Measurements from ENCODE around the gene GLB1L2.

The GLB1L2 gene

DNA sequence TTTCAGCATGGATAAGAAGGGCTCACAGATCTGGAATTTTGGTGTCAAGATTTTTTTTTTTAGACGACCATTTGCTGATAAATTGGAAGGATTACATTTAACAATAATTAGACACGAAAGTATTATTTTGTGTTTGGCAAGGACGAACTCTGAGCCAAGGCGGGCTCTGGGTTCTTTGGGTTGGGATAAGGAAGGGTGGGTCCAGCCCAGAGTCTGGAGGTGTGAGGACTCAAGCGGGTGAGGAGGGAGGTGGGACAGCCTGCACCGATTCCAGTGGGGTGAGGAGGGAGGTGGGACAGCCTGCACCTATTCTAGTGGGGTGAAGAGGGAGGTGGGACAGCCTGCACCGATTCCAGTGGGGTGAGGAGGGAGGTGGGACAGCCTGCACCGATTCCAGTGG lies 76.1 kb downstream of the GLB1L2 start:
- DNase-seq: no peak

- no peak for DNase-seq
These were observed 78.0 kb downstream of the GLB1L2 start for GRCh38 chr11:134409552-134410429.

DNA sequence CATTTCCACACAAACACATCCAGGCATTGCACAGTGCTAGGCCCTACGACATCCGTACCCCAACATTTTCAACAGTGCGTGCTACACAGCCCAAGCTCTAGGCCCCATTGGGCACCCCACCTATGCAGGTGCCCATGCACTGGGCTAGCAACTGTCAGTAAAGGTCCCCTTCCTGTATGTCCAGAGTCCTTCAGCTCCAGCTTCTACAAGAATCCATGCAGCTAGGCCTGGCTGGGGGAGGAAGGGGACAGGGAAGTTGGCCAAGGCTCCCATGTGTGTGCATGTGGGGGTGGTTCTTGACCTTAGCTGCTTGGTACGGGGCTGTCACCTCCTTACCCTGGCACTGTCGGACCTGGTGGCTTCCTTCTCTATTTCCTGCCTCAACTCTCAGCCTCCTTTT lies 79.0 kb downstream of the GLB1L2 start:
- no peak for DNase-seq

GRCh38 chr11:134412203-134413042 lies 80.6 kb downstream of the GLB1L2 start, which contains the start of gene B3GAT1:
Gene B3GAT1, minus strand, starts transcription at chr11:134412242. Its CDS starts 24,583 bp downstream, at chr11:134387659.
- no peak for DNase-seq

- no peak for DNase-seq
These were observed 81.4 kb downstream of the GLB1L2 start for GRCh38 chr11:134413043-134413825.

GRCh38 chr11:134413826-134414731 lies 82.3 kb downstream of the GLB1L2 start:
- DNase-seq: no peak

DNA sequence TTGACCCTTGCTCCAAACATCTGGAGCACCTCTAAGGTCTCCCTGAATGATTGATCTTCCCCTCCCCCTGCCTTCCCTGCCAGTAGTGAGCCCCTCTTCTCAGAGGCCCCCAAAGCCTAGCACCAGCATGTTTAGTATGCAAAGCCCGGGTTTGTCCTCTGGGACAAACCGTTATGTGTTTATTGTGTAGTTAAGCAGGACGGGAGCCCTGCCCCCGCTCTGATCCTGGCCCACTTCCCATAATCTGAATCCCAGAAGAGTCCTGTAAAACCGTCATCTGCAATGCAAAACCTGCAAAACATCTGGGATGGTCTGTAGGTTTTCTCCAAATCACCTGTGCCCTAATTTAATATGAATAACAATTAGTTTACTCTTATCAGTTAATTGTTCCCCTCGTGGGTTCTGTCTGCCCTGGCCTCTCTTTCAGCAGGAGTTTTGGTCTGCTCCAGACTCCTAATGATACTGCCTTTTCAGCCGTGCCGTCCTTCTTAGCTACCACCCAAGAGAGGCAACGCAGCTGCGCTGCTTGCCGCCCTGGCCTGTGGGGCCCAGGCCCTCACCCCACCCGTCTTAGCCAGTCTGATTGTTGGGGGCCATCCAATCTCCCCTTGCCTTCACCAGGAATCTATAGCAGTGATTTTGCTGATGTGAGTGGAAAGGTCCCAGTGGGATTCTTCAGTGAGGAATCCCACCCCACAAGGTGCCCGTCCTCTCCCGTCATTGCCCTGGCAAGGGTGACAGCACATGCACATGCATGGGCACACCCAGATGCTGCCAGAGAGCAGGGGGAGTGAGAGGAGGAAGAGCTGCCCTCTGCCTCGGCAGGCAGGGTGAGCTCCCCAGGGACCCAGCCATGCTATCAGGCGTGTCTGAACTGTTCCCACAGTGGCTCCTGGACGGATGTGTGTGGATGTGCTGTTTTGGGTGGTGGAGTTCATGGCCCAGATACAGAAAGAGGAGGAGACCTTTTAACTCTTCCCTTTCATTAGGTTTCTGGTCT lies 83.3 kb downstream of the GLB1L2 start:
- no peak for DNase-seq

GRCh38 chr11:134416726-134417125 lies 84.9 kb downstream of the GLB1L2 start:
- no peak for DNase-seq

GRCh38 chr11:134417871-134418840 lies 86.4 kb downstream of the GLB1L2 start:
- no peak for DNase-seq

- DNase-seq: no peak
These were observed 91.3 kb downstream of the GLB1L2 start for GRCh38 chr11:134423106-134423505.

- DNase-seq: no peak
These were observed 93.6 kb downstream of the GLB1L2 start for GRCh38 chr11:134425413-134425812.
